Activated naive CD4-positive, alpha-beta T cell treated with anti-CD3 and anti-CD28 coated beads, Interleukin-2, amount 50 U/mL, for 72 hours (primary cell): ENCODE measurements around the gene FAT1. TPM values are rescaled to one million over a fixed set of nuclear protein-coding genes. Genes with fewer than 3 reads are reported as not detected.

Experiments
- ATAC-seq, 2 donors: fragments of 150-1000 bp; cut with Tn5 transposase; 2 replicates each; pipeline ENCODE4 v1.10.0; 2021; ENCODE audit warnings: mild to moderate bottlenecking in 2 of 2, moderate library complexity in 2 of 2
- DNase-seq, 2 donors: peaks; one replicate each; pipeline ENCODE4 v3.0.0; 2021 to 2022; ENCODE audit warnings: low spot score in 2 of 2
- H3K27ac Mint-ChIP-seq, 2 donors: one replicate each; pipeline ENCODE4 v1.8.0; 2022; ENCODE audit warnings: mild to moderate bottlenecking in 2 of 2, mixed read lengths in 2 of 2
- H3K36me3 Mint-ChIP-seq, 2 donors: one replicate each; pipeline ENCODE4 v1.8.0; 2022; ENCODE audit warnings: mixed read lengths in 2 of 2
- H3K9me3 Mint-ChIP-seq, 2 donors: one replicate each; pipeline ENCODE4 v1.8.0; 2022; ENCODE audit warnings: mixed read lengths in 2 of 2
- total RNA-seq, 2 donors: library from RNA; stranded (reverse); gene quantifications; one replicate each; pipeline ENCODE4 v1.2.3, GENCODE V29; 2022

FAT1 gene
- total RNA-seq, 2 donors from 2014 or later, result 0.02 TPM; not detected in 1

DNA sequence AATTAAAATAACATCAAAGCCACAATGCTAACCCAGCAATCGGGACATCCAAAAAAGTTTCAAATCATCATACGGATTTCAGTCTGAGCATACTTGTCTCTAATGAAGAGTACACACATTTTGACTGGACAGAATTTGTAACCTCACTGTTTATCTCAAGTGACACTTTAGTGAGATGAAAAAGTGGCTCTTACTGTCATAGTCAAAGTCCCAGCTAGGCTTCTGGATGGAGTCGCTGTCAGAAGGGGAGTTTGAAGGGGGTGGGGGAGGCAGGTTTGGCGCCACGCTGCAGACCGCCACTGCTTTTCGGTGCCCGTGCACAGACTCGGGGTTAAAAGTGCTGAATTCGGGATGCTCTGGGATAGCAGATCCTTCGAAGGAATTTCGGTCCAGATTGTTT is 127.3 kb downstream of the FAT1 start:
- no peak overlapping the region for H3K27ac Mint-ChIP-seq
- no peaks in the 10 kb centered on the region for H3K9me3 Mint-ChIP-seq
- no peak for ATAC-seq
- no peaks in the 10 kb centered on the region for H3K36me3 Mint-ChIP-seq
- DNase-seq, result no peak

DNA sequence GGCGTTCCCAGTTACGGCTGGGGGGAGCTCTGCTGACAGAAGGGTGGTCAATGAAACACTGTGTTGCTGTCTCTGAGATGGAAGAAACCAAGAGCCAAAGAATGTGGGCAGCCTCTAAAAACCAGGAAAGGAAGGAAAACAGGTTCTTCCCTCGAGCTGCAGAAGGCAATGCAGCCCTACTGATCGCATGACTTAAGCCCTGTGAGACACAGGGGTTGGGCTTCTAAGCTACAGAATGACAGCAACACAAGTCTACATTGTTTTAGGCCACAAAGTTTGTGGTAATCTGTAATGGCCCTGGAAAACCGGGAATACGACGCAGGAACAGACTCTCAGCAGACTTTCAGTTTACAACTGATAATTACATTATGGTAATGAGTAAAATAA is 130.1 kb downstream of the FAT1 start:
- DNase-seq (no peak), ATAC-seq (no peak)
- Mint-ChIP-seq H3K36me3 (no peaks in the 10 kb centered on the region), H3K9me3 (no peaks in the 10 kb centered on the region), H3K27ac (no peak overlapping the region)

GRCh38 chr4:186592966-186593586 is 130.6 kb downstream of the FAT1 start:
- DNase-seq (no peak), ATAC-seq (no peak)
- Mint-ChIP-seq H3K36me3 (no peaks in the 10 kb centered on the region), H3K9me3 (no peaks in the 10 kb centered on the region), H3K27ac (no peak overlapping the region)

GRCh38 chr4:186592445-186592844 is 131.2 kb downstream of the FAT1 start:
- H3K36me3 Mint-ChIP-seq, result no peaks in the 10 kb centered on the region
- ATAC-seq, result no peak
- DNase-seq, result no peak
- H3K9me3 Mint-ChIP-seq, result no peaks in the 10 kb centered on the region
- H3K27ac Mint-ChIP-seq, result no peak overlapping the region

DNA sequence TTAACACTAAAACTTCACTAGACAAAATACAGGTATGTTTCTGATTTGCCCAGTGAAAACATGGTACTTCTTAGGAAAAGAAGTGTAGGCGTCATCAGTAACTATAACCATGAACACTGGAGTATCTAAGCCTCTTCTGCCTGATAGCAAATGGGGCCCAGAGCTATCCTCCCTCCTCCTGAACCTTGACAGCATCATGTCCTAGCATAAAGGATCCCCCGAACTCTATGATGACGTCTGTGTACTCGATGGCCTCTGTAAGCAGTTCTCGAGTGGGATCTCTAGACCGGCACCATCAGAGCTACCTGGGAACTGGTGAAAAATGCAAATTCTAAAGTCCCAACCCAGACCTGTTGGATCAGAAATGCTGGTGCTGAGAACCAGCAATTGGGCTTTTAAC is 132.0 kb downstream of the FAT1 start:
- H3K9me3 Mint-ChIP-seq, result no peaks in the 10 kb centered on the region
- DNase-seq (no peak), ATAC-seq (no peak)
- no peak overlapping the region for H3K27ac Mint-ChIP-seq
- H3K36me3 Mint-ChIP-seq, result no peaks in the 10 kb centered on the region

DNA sequence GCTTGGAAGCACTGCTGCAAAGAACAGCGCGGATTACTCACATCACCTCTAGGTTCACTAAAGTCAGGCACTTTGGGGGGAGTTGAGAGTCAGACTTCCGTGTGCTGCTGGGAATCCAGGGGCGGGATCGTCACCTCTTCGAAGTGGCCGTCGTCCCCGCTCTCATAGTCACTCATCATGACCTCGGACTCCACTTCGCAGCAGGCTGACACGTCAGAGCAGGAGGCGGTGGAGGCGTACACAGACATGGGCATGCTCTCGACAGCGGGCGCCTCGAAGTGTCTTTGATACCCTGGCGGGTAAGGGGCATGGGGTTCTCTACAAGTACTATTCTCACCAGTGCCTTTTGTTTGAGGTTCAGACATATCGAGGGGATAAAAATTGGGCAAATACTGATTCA is 135.2 kb downstream of the FAT1 start:
- Mint-ChIP-seq H3K36me3 (no peaks in the 10 kb centered on the region), H3K9me3 (no peaks in the 10 kb centered on the region), H3K27ac (no peak overlapping the region)
- DNase-seq, result no peak
- no peak for ATAC-seq

DNA sequence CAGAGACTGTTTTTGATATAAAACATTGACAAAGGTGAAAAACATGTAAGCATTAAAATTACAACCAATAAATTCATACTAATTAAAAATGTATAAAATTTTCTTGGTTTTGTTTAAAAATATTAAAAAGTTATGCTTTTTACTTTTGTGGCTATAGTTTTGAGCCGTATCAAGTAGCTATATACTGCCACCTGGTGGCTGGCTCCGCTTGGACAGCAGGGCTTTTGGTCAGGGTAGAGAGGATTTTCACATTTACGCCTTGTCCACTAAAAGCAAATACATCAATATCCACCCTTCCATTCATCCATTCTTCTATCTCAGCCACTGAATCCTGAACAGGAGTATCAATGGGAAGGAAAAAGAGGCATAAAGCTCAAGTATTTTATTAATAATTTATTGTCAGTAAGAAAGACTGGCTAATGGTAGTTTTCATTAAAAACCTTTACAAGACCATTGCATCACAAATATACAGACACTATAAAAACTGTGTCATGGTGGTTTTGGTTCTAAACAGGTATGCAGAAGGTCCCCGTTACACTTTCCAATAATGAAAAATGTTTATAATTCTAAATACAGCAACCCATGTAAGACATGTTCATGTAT is 136.1 kb downstream of the FAT1 start:
- Mint-ChIP-seq H3K36me3 (no peaks in the 10 kb centered on the region), H3K27ac (no peak overlapping the region), H3K9me3 (peaks cover 1 to 2% of the 10 kb centered on the region in 2 donors)
- DNase-seq (peak in 1 of 2 donors; percentile 70), ATAC-seq (no peak)

- no peaks in the 10 kb centered on the region for H3K36me3 Mint-ChIP-seq
- no peak overlapping the region for H3K27ac Mint-ChIP-seq
- ATAC-seq (no peak), DNase-seq (no peak)
- H3K9me3 Mint-ChIP-seq, result peaks cover 5% of the 10 kb centered on the region in 2 donors
Observed at GRCh38 chr4:186586205-186586604, 137.5 kb downstream of the FAT1 start.

DNA sequence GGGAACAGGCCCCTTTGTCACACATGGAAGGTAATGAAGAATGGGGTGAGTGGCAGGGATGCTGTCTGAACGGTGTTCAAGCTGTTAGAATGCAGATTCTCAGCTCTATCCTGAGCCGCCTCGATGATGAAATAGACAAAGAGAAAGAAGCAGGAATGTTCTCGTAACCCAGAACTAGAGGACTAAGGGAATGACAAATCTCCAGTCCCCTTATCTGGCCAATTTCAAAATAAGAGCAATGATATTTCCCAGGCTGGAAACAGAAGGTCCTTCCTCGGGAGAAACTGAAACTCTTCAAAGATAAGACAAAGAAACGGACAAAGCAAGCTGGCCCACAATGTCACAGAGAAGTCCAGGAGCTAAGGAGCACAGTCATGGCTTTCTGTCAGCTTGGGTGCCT is 138.7 kb downstream of the FAT1 start:
- H3K27ac Mint-ChIP-seq, result no peak overlapping the region
- no peak for ATAC-seq
- no peak for DNase-seq
- H3K36me3 Mint-ChIP-seq, result no peaks in the 10 kb centered on the region
- H3K9me3 Mint-ChIP-seq, result peaks cover 5% of the 10 kb centered on the region in 2 donors

- Mint-ChIP-seq H3K36me3 (no peaks in the 10 kb centered on the region), H3K9me3 (peaks cover 5% of the 10 kb centered on the region in 2 donors), H3K27ac (no peak overlapping the region)
- ATAC-seq (no peak), DNase-seq (no peak)
Observed at GRCh38 chr4:186581421-186581820, 142.2 kb downstream of the FAT1 start.

DNA sequence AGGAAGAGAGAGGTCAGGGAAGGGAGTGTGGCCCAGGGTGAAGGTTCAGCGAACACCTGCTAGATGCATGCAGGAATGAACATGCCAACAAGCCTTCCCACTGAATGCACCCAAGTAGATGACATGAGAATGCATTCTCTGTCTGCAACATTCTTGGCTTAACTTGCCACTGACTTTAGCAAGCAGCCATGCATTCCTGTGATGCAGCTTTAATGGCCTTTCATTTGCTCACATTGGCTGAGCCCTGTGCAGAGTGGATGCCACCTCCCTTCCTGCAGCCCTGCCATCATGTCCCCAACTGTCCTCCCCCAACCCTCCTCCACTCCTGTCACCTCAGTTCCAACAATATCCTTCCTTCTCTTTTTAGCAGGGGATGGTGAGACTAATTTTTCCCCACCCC is 143.0 kb downstream of the FAT1 start:
- Mint-ChIP-seq H3K9me3 (peaks cover 5% of the 10 kb centered on the region in 2 donors), H3K36me3 (no peaks in the 10 kb centered on the region), H3K27ac (no peak overlapping the region)
- no peak for DNase-seq
- no peak for ATAC-seq

DNA sequence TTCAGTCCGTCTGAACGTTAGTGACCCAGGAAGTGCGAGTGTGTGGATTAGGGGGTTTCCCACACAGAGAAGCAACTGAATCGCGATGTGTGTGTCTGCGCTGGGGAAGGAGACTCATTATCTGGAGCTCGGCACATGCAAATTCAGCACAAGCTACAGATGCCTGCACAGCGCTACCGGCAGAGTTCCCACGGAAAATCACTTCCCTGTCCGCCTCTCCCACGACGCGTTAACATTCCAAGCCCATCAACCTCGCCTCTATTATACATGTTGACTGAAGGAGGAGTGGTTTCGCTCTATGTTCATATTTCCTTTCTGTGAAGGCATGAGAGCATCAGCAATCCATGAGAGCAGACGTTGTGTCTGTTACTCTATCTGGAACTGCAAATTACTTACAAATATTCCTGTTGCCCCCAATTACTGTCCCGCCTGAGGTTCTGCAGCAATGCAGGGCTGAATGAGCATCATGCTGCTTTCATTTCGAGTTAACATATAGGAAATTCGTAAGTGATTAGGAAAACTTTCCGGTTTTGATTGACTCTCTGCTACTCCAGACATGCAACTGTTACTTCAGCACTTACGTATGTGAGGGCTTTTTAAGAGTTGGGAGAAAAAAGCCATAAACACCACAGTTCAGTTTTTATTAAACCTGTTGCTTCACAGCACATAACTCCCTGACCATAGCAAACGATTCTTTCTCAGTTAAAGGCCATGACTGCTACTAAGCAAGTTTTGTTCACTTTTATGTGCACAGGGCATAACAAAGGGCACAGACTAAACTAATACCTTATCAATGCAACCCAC is 153.3 kb downstream of the FAT1 start:
- Mint-ChIP-seq H3K36me3 (no peaks in the 10 kb centered on the region), H3K27ac (no peak overlapping the region), H3K9me3 (peaks cover 0 to 4% of the 10 kb centered on the region in 2 donors)
- DNase-seq (no peak), ATAC-seq (no peak)

DNA sequence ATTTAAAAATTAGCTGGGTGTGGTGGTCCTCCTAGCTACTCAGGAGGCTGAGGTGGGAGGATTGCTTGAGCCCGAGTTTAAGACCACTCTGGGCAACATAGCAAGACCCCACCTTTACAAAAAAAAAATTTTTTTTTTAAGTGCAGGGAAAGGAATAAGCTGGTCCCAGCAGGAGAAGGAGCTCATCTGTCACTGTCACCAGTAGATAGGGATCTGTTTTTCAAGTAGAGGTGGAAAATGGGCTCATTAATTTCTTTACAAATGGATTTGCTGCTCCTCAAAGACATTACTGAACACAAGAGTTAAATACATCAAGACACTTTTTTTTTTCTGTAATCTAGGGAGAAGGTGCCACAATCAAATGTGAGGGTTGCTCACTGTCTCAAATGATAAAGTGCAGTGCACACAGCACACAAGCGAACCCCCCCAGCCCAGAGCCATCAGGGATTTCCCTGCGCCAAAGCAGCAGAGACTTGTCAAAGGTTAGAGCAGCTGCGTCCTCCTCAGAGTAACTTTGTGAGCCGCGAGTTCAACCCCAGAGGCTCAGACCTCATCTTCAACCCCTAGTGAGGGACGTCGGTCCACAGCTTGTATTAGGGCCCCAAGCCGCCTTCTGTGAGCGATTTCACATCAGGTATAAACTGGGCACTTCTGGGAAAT is 154.0 kb downstream of the FAT1 start:
- ATAC-seq, result no peak
- Mint-ChIP-seq H3K36me3 (no peaks in the 10 kb centered on the region), H3K9me3 (peaks cover 0 to 4% of the 10 kb centered on the region in 2 donors), H3K27ac (no peak overlapping the region)
- DNase-seq, result no peak

DNA sequence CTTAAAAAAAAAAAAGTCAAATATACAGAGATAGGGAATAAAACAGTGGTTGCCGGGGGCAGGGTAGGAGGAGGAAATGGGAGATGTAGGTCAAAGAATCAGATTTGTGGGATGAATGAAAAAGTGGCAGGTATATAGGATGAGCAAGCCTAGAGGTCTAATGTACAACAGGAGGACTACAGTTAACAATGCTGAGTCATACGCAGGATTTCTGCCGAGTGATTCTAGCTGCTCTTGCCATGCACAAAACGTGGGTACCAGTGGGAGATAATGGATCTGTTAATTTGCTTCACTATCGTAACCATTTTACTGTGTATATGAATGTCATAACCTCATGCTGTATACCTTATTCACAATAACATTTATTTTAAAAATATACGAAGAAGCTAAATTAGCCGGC is 157.6 kb downstream of the FAT1 start:
- ATAC-seq, result no peak
- Mint-ChIP-seq H3K27ac (no peak overlapping the region), H3K36me3 (no peaks in the 10 kb centered on the region), H3K9me3 (peaks cover 4 to 5% of the 10 kb centered on the region in 2 donors)
- DNase-seq, result no peak

DNA sequence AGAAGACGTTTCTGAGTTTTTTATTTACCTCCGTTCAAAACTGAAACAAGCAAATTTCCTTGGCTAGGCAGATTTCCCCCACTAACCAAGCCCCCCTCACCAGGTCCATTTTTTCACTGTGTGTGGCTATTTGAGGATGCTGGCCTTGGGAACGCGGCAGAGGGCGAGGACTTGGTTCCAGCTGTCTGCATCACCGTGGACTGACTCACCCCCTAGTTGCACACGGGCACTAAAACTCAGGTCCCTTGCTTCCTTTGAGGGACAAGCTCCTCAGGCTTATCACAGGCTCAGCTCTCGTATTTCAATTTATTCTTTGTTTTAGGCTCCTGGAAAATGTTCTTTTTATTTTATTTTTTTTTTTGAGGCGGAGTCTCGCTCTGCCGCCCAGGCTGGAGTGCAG is 159.9 kb downstream of the FAT1 start:
- peaks cover 5 to 6% of the 10 kb centered on the region in 2 donors for H3K9me3 Mint-ChIP-seq
- no peak for DNase-seq
- ATAC-seq, result no peak
- H3K36me3 Mint-ChIP-seq, result no peaks in the 10 kb centered on the region
- H3K27ac Mint-ChIP-seq, result no peak overlapping the region

DNA sequence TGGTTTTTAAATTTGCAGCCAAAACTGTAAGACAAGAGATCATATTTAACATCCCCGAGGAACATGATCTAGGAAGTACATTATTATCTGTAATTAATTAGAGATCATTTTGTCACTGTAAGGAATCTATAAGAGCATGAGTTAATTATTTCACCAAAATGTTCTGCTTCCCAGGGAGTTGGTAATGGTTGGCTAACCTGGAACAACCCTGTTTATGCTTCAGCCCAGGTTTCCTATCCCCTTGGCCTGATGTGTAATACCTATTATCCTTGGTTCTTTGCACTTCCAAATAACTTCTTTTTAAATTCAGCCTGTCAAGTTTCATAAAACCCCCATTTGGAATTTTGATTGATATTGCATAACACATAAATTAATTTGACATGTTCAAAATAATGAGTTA is 161.9 kb downstream of the FAT1 start:
- Mint-ChIP-seq H3K27ac (no peak overlapping the region), H3K36me3 (no peaks in the 10 kb centered on the region), H3K9me3 (peaks cover 5 to 6% of the 10 kb centered on the region in 2 donors)
- ATAC-seq (no peak), DNase-seq (no peak)

GRCh38 chr4:186560647-186561046 is 163.0 kb downstream of the FAT1 start:
- no peak for DNase-seq
- Mint-ChIP-seq H3K9me3 (peaks cover 5 to 6% of the 10 kb centered on the region in 2 donors), H3K36me3 (peaks cover 4% of the 10 kb centered on the region in 2 donors), H3K27ac (no peak overlapping the region)
- ATAC-seq, result no peak
